Cardiac muscle cell (in vitro differentiated cells and primary cell): ENCODE results near the gene BICD2. TPM values are rescaled to one million over a fixed set of nuclear protein-coding genes. Genes with fewer than 3 reads are reported as not detected.
A peak's percentile ranks its signal among the peaks of the same experiment; 100 is the strongest.

Experiments used
- DNase-seq, 2 donors: peaks; one replicate each; pipeline versions ENCODE4 v3.0.0 to v3.0.0-alpha.2; 2010 to 2017; ENCODE audit warnings: low read depth in 1 of 2, low spot score in 1 of 2
- H3K27ac ChIP-seq: fragments of 200-600 bp; sonication (generic); 2 replicates; pipeline ENCODE4 v1.5.1; 2016
- H3K27me3 ChIP-seq: fragments of 200-600 bp; sonication (generic); 2 replicates; pipeline ENCODE4 v1.6.0; 2016; ENCODE audit warnings: control low read depth
- H3K36me3 ChIP-seq: fragments of 200-600 bp; sonication (generic); 2 replicates; pipeline ENCODE4 v1.5.1; 2016; ENCODE audit warnings: control low read depth
- H3K4me1 ChIP-seq: fragments of 200-600 bp; sonication (generic); 2 replicates; pipeline ENCODE4 v1.8.1; 2017; ENCODE audit warnings: low read depth, mild to moderate bottlenecking, mixed run types
- H3K4me3 ChIP-seq: fragments of 200-600 bp; sonication (generic); 2 replicates; pipeline ENCODE4 v1.5.1; 2016; ENCODE audit warnings: mild to moderate bottlenecking
- H3K9me3 ChIP-seq: fragments of 200-600 bp; sonication (generic); 2 replicates; pipeline ENCODE4 v1.5.1; 2017; ENCODE audit warnings: low read depth, mild to moderate bottlenecking, control low read depth
- polyA plus RNA-seq: library from polyadenylated mRNA; unstranded; fragments of >200 nt; fragmentation: Nextera tagmentation; extraction: Ambion mirVana; gene quantifications from 2 replicates; pipeline ENCODE4 v1.2.1, GENCODE V29; 2016
- total RNA-seq: library from RNA; depleted of rRNA; stranded (reverse); fragments of >200 nt; gene quantifications from 2 replicates; pipeline ENCODE4 v1.2.3, GENCODE V29; 2016
- TF ChIP-seq, protein P1 (sequence below): IDR thresholded peaks from 2 replicates; pipeline ENCODE4 v1.5.1; 2012; ENCODE audit warnings: low read depth, mild to moderate bottlenecking, low read length

The BICD2 gene
- total and polyA plus RNA-seq, 2 experiments from 2014 or later, result 19.0 to 36.5 TPM

GRCh38 chr9:92668746-92669526 lies 95.7 kb downstream of the BICD2 start:
- peak; percentile 47 to 71 for DNase-seq
- Histone ChIP-seq H3K36me3 (no peaks in the 10 kb centered on the region), H3K27me3 (no peaks in the 10 kb centered on the region), H3K4me3 (peak overlapping the region; percentile 91), H3K9me3 (no peaks in the 10 kb centered on the region), H3K4me1 (peaks cover 4% of the 10 kb centered on the region), H3K27ac (peak overlapping the region; percentile 79)
- TF ChIP-seq, protein P1, sequence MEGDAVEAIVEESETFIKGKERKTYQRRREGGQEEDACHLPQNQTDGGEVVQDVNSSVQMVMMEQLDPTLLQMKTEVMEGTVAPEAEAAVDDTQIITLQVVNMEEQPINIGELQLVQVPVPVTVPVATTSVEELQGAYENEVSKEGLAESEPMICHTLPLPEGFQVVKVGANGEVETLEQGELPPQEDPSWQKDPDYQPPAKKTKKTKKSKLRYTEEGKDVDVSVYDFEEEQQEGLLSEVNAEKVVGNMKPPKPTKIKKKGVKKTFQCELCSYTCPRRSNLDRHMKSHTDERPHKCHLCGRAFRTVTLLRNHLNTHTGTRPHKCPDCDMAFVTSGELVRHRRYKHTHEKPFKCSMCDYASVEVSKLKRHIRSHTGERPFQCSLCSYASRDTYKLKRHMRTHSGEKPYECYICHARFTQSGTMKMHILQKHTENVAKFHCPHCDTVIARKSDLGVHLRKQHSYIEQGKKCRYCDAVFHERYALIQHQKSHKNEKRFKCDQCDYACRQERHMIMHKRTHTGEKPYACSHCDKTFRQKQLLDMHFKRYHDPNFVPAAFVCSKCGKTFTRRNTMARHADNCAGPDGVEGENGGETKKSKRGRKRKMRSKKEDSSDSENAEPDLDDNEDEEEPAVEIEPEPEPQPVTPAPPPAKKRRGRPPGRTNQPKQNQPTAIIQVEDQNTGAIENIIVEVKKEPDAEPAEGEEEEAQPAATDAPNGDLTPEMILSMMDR, result no peak

DNA sequence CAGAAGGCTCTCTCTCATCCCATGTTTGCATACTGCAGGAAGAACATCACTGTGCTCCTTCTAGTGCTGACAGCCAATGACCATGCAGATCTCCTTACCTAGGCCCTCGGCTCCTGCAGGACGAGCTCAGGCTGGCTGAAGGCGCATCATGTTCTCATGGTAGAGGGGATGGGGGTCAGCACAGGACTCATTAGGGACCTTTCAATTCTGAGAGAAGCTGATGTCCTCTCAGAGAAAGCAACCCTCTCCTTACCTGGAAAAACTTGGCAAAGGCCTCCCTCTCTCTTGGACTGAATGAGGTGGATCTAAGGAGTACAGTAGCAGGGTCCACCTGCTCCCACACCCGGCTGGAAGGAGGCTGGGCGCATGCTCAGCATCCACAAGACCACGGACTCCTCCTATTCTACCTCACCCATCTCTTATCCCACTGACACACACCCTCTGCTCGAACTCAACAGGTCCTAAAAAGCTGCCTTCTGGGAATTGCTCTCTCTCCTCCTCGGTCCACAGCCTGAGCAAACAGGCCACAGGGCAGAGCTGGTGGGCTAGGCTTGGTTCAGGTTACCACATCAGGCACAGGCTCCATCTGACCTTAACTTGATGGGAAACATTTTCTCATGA lies 97.6 kb downstream of the BICD2 start:
- H3K4me3 ChIP-seq, result no peak overlapping the region
- DNase-seq, result no peak
- no peaks in the 10 kb centered on the region for H3K27me3 ChIP-seq
- H3K36me3 ChIP-seq, result no peaks in the 10 kb centered on the region
- no peak overlapping the region for H3K27ac ChIP-seq
- TF ChIP-seq, protein P1, result no peak
- H3K9me3 ChIP-seq, result no peaks in the 10 kb centered on the region
- H3K4me1 ChIP-seq, result peaks cover 4% of the 10 kb centered on the region

DNA sequence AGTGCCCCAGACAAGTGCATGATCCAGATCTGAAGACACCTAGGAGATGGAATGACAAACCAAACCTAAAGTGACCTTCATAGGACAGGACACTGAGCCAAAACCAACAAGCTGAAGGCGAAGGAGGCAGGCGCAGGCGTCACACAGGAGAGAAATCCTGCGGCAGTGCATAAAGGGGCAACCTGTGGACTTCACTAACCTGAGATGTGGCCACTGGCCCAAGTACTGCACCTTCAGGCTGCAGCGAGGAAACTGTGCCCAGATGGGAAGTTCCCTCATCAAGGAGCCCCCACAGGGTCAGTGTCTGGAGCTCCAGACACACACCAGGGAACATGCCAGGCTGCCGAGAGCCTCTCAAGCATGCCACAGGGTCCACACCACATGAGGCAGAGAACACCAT lies 98.4 kb downstream of the BICD2 start:
- TF ChIP-seq, protein P1, result no peak
- Histone ChIP-seq H3K27me3 (no peaks in the 10 kb centered on the region), H3K4me1 (peaks cover 4% of the 10 kb centered on the region), H3K4me3 (no peak overlapping the region), H3K9me3 (no peaks in the 10 kb centered on the region), H3K36me3 (no peaks in the 10 kb centered on the region), H3K27ac (no peak overlapping the region)
- DNase-seq, result no peak

DNA sequence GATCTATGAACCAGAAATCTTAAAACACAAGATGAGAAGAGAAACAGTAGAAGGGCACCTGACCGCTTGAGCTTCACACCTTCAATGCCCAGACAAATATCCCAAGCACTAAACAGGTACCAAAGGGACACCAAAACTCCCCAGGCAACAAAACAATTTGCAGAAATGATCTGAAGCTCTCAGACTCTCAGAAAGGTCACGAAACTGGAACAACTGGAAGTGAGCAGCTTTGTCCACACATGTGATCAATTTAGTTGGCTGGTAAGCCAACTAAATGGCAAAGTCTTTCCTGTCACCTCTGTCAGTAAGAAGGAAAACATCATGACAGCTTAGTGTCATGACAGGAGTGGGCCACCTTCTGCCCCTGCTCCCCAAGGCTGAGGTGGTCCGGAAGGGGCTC lies 98.8 kb downstream of the BICD2 start:
- no peak overlapping the region for H3K4me3 ChIP-seq
- TF ChIP-seq, protein P1, result no peak
- no peak overlapping the region for H3K27ac ChIP-seq
- no peak for DNase-seq
- H3K4me1 ChIP-seq, result peaks cover 4% of the 10 kb centered on the region
- no peaks in the 10 kb centered on the region for H3K9me3 ChIP-seq
- no peaks in the 10 kb centered on the region for H3K36me3 ChIP-seq
- H3K27me3 ChIP-seq, result no peaks in the 10 kb centered on the region

DNA sequence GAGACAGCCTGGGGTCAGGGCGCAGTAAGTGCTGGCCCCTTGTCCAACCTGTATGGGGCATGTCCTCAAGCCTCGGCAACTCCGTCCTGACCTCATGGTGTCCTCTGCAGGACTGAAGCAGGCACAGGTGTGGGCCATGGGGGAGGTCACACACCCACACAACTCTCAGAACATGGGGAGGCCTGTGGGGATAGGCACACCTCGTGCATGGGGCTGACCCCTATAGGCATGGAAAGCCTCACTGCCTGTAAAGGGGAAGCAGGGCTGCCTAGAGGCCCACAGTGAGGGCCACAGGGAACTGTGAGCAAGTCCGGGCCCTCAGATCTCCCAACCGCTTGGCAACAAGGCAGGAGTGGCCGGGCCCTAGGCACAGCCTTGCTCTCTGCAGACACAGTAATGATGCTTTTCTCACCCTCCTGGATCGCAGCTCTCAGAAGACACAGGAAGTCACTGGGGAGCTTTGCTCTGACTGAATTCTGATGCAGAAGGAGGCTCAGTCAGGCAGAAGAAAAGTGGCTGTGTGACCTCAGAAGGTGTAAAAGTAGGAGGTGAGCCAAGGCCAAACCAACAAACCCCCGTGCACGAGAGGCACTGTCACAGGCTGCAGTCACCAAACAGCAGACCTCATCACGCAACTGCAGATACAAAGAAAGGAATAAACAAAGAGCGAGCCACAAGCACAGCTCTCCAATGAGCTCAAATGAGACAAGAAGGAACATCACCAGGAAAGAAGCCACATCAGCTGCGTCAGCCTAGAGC lies 100.1 kb downstream of the BICD2 start:
- DNase-seq, result no peak
- Histone ChIP-seq H3K27ac (no peak overlapping the region), H3K4me3 (no peak overlapping the region), H3K9me3 (no peaks in the 10 kb centered on the region), H3K4me1 (peaks cover 4% of the 10 kb centered on the region), H3K27me3 (no peaks in the 10 kb centered on the region), H3K36me3 (no peaks in the 10 kb centered on the region)
- TF ChIP-seq, protein P1, result no peak
